ENCODE measurements around the gene CENPN.
A peak's percentile ranks its signal among the peaks of the same experiment; 100 is the strongest.

CENPN gene

DNA sequence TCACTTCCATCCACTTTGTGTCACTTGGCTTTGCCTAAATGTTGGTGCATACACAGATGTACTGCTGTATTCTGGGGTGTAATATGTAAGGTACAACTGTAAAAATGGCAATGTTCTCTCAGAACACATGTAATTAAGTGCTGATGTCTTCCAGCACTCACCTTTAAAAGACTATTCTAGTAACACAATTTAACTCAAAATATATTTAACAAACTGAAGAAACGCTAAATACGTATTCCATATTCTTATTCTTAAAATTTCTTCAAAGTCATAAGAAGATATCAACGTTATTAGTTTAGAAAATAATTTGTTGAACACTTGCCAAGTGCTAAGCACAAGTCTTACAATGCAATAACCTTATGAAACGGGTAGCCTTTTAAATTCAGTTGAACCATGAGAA, 4.0 kb upstream of the CENPN start:
- no peak overlapping the region for H3K4me3 ChIP-seq
- TF ChIP-seq, protein P1, sequence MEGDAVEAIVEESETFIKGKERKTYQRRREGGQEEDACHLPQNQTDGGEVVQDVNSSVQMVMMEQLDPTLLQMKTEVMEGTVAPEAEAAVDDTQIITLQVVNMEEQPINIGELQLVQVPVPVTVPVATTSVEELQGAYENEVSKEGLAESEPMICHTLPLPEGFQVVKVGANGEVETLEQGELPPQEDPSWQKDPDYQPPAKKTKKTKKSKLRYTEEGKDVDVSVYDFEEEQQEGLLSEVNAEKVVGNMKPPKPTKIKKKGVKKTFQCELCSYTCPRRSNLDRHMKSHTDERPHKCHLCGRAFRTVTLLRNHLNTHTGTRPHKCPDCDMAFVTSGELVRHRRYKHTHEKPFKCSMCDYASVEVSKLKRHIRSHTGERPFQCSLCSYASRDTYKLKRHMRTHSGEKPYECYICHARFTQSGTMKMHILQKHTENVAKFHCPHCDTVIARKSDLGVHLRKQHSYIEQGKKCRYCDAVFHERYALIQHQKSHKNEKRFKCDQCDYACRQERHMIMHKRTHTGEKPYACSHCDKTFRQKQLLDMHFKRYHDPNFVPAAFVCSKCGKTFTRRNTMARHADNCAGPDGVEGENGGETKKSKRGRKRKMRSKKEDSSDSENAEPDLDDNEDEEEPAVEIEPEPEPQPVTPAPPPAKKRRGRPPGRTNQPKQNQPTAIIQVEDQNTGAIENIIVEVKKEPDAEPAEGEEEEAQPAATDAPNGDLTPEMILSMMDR (IDR thresholded peaks at IDR 0.05) = no peak
- H3K27me3 ChIP-seq = no peaks in the 10 kb centered on the region
- peaks cover 0 to 21% (median 17%) of the 10 kb centered on the region in 4 donors for H3K4me1 ChIP-seq
- no peak overlapping the region for H3K27ac ChIP-seq
- DNase-seq = no peak
- H3K36me3 ChIP-seq = no peaks in the 10 kb centered on the region
- intact Hi-C loops (cut with DNase I; ENCODE audit: low total_unique reads) = no loop called here
- H3K9me3 ChIP-seq = no peaks in the 10 kb centered on the region

DNA sequence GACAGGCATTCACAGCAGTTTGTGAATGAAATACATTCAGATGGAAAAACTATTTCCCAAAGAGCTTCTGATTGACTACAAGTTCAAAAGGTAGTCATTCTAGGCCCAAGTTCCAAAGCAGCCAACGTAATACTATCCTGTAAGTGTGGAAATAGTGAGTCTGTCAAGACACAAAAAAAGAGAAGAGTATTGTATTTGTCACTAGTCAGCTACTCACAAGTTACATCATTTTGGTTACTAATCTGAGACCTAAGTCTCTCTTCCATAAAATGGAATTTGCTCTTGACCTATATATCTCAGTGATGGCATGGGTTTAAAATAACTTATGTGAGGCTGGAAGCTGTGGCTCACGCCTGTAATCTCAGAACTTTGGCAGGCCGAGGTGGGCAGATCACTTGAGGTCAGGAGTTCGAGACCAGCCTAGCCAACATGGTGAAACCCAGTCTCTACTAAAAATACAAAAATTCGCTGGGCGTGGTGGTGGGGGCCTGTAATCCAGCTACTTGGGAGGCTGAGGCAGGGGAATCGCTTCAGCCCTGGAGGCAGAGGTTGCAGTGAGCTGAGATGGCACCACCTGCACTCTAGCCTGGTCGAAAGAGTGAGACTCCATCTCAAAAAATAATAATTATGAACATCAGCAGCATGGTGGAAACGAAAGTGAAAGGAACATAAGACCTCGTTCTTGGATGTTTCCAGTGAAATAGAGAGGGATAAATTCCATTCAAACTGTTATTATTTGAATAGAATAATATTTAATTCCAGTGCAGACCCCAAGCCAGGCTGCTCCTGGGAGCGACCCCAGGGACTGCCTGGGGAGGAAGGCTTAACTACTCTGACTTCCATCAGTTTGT, 3.2 kb upstream of the CENPN start:
- no peak for DNase-seq
- TF ChIP-seq, protein P1 (IDR thresholded peaks at IDR 0.05) = no peak
- H3K9me3 ChIP-seq = no peaks in the 10 kb centered on the region
- peak overlapping the region in 1 of 2 donors; percentile 8 for H3K4me3 ChIP-seq
- intact Hi-C loops (cut with DNase I; ENCODE audit: low total_unique reads) = no loop called here
- peak overlapping the region in 1 of 2 donors; percentile 35 for H3K27ac ChIP-seq
- H3K4me1 ChIP-seq = peaks cover 0 to 21% (median 17%) of the 10 kb centered on the region in 4 donors
- no peaks in the 10 kb centered on the region for H3K36me3 ChIP-seq
- H3K27me3 ChIP-seq = no peaks in the 10 kb centered on the region

DNA sequence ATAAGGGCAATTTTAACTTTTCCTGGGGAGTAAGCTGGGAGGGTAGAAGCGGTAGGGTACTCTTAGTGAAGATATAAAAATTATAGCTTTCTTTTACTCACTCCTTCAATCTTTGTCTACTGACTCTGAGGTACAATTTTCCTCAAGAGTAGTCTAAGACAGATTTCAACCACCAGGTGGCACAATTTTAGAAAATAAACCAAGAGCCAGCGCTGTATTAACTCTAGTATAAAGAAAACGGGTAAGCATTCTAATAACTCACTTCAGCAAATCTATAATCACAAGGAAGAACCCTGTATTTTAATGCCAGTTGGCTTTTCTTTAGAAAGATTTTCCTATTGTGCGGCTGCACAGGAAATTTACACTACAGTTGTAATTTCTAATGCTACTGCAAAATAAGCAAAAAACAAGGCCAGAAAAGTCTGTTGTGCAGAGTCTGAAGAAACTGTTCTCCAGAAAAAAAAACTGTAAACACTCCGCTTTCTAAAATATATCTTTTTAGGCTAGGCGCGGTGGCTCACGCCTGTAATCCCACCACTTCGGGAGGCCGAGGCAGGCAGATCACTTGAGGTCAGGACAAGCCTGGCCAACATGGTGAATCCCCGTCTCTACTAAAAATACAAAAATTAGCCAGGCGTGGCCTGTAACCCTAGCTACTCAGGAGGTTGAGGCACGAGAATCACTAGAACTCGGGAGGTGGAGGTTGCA, 2.2 kb upstream of the CENPN start:
- Histone ChIP-seq H3K4me1 (peaks cover 0 to 21% (median 17%) of the 10 kb centered on the region in 4 donors), H3K27me3 (no peaks in the 10 kb centered on the region), H3K27ac (peak overlapping the region in 1 of 2 donors; percentile 35), H3K4me3 (peak overlapping the region; percentile 8 to 95), H3K9me3 (no peaks in the 10 kb centered on the region), H3K36me3 (no peaks in the 10 kb centered on the region)
- TF ChIP-seq, protein P1 (IDR thresholded peaks at IDR 0.05) = peak; percentile 56 to 65
- intact Hi-C loops (cut with DNase I; ENCODE audit: low total_unique reads) = loop anchor here (5.0 kb wide), 1 partner anchor 178 kb away; no protein-coding TSS in a partner anchor
- no peak for DNase-seq

DNA sequence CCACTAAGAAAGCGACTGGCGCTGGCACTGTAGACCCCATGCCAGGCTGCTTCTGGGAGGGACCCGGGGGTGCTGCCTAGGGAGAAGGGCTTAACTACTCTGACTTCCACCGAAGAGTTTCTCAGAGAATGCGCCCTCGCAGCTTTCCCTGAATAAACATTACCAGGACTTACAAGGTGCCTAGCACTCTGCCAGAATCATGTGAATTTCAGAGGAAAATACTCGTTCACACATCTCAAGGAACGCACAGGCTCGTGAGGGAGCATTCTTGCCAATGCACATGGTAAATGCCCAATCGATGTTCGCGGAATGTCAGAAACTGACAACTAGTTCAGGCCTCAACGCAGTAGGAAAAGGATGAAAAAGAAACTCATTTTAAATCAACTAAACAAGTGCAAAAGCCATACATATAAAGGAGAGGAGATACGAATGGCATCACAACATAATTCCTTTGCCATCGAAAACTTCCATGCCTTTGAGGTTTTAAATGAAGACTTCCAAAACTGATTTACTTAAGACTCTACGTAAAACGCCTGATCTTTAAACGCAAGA, 1.3 kb upstream of the CENPN start:
- intact Hi-C loops (cut with DNase I; ENCODE audit: low total_unique reads) = loop anchor here (2.0 to 5.0 kb wide), 2 partner anchors 71 to 177 kb away; partner anchors contain the start of gene C16orf46

More for the DNA sequence above, 1.3 kb upstream of the CENPN start:
- no peak for DNase-seq
- Histone ChIP-seq H3K27ac (peak overlapping the region; percentile 94 to 98), H3K36me3 (no peaks in the 10 kb centered on the region), H3K4me1 (peaks cover 0 to 21% (median 17%) of the 10 kb centered on the region in 4 donors), H3K27me3 (no peaks in the 10 kb centered on the region), H3K9me3 (no peaks in the 10 kb centered on the region), H3K4me3 (peak overlapping the region; percentile 67 to 95)
- TF ChIP-seq, protein P1 (IDR thresholded peaks at IDR 0.05) = no peak

Data from tibial artery (tissue), 4 donors.